HG03354 (cell line): Measurements from ENCODE around the gene CR2.
"Not testable (repeated sequence)": the region's sequence is repeated elsewhere in the genome, so short reads cannot be mapped to it uniquely, and the experiment has no call there.

ENCODE experiments used
- ATAC-seq: cut with Tn5 transposase; IDR thresholded peaks from one replicate; pipeline ENCODE4 v1.9.1; 2021; ENCODE audit warnings: mild to moderate bottlenecking; ENCODE audit not compliant: unreplicated experiment, poor library complexity, severe bottlenecking

The CR2 gene

DNA sequence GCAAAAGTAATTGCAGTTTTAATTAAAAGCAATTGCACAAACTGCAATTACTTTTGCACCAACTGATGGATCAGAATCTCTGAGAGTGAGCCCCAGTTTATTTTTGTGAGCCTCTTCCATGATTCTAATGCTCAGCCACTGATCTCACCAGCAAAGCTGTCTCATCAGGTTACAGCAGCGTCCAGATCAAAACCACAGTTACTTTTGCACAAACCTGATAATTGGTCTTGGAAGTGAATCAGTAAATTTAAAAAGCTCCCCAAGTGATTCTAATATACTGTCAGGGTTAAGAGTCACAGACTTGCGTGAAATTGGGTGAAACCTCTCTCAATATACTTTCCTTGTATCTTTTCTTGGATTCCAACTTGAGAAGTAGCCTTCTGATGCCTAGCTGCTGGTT, 13.5 kb upstream of the CR2 start:
- ATAC-seq: no peak

DNA sequence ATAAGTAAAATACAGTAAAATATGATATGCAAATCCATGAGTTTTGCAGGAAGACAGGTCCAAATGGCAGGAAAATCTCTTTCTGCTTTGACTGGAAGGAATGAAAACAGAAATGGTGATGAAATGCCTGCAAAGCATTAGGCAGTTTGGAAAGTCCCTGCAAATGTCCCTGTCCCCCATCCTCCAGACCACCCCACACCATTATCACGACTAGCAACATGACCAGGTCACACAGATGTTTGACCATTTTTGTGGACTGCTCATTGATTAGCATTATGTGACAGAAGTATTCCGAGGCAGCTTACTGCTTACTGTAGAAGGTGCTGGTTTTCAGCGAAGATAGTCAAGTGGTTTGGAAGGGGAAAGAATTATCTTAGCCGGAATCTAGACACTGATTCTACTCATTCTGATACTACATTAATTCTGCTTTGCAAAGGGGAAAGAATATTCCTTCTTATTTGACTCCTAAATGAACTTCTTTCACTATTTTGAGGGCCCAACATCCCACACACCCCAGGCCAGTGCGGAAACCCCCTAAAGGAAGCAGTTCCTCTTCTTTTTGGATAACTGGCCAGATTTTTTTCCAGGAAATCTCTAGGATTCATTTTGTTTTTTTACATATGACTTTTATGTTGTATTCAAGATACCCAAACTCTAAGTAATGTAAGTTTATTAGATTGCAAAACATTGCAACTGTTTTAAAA, 9.5 kb upstream of the CR2 start:
- ATAC-seq: no peak

DNA sequence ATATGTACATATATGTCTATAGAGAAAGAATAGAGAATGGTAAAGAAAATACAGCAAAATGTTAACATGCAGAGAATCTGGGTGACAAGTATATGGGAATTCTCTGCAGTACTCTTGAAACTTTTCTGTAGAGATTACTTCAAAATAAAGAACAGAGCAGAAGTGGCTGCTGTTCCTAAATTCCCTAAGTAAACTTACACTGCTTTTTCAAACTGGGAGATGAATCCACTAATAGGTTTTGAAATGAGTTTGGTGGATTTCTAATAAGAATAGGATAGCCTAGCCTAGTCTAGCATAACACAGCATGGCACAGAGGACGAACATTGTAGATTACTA, 450 bp upstream of the CR2 start:
- ATAC-seq: no peak

DNA sequence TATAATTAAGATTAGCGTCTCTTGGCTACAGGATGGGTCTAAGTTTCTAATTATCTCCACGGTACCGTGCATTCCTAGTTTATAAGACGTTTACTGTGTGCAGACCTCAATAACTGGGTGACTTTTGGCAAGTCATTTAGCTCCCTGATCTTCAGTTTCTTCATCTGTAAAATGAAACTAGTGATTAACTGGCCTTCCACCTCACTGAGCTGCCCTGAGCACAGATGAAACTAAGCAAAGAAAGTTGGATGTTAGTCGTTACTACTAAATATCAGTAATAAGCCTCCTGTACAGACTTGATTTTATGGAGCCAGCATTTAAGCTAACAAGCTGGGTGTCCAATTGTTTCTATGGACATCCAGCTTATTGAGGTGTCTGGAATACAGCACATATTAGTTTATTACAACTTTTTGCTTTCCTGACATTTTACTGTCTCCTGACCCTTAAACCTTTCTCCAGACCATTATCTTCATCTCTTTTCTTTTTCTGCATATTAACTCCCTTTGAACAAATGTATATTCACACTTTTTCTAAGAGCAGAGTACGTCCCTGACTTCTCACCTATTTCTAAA, 1.1 kb downstream of the CR2 start:
- ATAC-seq: peak; percentile 33

DNA sequence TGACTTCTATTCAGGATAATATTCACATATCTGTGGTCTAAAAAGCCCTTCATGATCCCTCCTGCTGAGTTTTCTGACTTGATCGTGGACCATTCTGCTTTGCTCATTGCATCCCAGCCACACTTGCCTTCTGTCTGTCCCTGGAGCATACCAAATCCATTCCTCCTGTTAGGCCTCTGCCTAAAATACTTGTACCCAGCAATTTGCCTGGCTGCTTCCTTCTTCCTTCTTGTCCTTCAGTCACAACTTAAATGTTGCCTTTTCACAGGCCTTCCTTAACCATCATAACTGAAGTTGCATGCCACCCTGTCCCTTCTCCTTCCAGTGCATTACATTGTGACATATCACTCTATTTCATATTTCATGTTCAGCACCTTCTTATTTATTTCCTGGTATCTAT, 4.3 kb downstream of the CR2 start:
- no peak for ATAC-seq

DNA sequence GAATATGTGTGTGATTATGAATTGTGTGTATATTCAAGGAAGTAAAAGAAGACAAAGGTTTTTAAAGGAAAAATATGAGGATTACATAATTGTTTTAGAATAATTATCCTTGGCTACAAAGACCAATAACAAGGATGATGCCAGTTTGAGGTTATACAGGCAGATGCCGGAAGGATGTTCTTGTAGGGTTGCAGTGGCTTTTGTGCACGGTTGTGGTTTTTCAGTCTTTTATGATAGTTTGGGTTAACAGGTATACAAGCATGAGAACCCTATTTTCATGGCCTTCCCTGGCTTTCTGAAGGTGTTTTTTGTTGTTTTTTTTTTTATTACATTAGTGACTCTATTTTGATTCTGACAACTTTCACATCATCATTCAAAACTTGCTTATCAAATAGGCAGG, 4.9 kb downstream of the CR2 start:
- no peak for ATAC-seq

DNA sequence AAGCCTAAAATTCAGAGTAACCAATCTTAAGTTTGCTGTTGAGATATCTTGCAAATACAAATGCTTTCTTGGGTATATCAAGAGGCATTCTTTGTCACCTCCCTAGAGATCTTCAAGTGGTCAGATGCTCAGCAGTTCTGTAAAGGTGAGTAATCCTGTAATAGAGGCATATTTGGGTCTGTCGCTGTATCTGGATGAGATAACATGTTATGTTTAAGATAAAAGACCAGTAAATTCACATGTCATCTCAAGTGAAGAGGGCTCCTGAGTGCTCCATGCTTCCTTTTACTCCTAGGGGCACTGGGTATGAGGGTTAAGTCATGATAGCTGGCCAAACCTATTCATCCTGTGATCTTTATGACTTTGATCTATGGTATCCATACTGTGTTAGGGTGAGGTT, 7.5 kb downstream of the CR2 start:
- ATAC-seq: no peak

DNA sequence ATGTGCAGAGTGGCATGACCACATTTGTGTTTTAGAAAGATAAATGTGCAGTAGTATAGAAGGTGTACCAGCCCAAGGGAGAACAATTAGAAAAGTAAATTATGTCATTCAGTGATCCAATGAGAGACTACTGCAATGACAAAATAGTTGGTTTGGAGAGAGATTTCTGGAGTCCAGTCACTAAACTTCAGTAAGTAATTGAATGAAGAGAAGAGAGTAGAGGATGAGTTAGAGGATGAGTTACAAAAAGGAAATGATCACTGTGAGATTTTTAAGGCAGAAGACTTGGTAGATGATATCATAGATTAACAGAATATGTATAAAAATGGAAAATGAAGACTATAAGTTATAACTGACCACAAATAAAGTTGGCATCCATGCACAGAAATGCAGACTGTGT, 8.4 kb downstream of the CR2 start:
- no peak for ATAC-seq

DNA sequence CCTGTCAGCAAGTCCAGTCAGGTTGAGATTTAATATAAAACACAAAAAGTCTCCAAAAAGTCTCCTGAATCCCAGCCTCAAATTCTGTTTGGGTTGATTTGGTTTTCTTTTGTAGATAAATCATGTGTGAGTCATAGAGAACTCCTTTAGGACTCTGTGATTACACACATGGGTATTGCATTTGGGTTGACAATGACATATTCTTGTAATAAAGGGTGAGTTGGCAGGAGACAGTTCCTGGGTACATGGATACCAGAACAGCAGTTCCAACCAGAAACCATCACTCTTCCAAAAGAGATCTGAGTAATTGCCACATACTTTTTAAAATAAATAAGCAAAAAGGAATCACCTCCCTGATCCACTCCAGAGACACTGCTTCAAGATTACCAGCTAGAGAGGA, 8.9 kb downstream of the CR2 start:
- ATAC-seq: no peak

DNA sequence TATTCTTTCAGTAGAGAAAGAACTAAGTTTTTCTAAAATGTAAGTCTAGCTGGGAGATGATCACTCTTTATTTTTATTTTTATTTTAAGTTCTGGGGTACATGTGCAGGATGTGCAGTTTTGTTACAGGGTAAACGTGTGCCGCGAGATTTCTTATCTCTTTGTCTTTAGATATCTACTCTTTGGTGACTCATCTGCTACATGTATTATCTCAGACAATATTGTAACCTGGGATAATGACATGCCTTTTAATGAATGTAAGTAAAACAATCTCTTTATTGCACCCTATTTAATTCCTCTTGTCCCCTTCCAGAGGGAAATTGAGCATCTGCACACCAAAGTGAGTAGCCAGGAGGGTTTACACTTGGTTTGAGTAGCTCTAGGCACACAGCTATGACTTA, 9.4 kb downstream of the CR2 start:
- no peak for ATAC-seq

DNA sequence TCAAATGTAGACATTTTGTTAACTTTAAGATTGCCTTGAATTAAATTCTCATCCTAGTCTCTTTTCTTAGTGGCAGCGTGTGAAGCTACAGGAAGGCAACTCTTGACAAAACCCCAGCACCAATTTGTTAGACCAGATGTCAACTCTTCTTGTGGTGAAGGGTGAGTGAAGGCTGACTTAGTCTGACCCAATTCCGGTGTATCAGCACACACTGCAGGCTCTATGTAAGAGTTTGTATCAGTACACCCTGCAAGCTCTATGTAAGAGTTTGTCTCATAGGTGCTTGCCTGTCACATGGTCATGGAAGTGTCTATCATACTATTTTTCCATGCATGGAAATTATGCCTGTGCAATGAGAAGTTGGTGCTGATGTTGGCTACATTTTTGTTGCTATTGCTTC, 16.8 kb downstream of the CR2 start:
- ATAC-seq: no peak

DNA sequence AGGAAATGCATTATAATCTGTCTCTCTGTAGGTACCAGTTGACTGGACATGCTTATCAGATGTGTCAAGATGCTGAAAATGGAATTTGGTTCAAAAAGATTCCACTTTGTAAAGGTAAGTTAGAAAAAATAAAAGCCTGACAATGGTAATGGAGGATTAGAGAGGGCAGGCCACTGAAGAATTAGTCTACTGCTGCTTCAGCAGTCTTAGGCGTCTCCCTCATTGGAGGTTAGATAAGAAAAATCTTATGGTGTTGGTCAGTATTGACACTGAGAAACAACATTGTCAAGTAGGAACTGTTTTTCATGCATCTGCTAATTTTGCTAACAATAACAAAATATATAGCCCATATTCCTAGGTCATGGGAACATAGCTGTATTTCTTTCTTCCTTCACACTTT, 20.1 kb downstream of the CR2 start:
- ATAC-seq: no peak

DNA sequence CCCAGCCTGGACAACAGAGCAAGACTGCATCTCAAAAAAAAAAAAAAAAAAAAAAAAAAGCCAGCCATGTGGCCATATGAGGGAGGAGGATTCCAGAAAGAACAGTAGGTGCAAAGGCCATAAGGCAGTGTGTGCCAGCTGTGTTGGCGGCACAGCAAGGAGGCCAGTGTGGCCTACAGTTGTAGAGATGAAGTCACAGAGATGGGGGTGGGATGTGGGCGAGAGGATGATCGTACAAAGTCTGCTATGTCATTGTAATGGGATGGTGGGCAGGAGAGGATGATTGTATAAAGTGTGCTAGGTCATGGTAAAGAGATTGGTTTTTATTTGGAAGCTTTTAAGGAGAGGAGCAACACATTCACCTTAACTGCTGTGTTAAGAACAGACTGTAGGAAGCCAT, 32.1 kb downstream of the CR2 start:
- ATAC-seq: no peak

DNA sequence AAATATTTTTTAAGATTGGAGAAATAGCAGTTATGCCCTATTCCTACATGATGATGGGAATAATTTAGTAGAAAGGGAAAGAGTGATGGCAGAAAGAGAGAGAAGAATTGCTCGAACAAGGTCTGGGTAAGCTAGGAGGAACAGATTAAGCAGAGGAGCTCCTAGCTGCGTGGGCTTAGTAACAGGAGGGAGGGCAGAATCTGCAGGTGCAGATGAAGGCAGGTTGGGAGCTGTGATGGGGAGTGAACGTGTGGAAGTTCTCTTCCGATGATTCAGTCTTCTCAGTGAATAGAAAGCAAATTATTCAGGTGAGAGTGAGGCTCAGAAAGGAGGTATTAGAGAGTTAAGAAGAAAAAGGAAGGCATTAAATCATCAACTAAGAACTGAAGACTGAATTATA, 33.5 kb downstream of the CR2 start:
- ATAC-seq: no peak

DNA sequence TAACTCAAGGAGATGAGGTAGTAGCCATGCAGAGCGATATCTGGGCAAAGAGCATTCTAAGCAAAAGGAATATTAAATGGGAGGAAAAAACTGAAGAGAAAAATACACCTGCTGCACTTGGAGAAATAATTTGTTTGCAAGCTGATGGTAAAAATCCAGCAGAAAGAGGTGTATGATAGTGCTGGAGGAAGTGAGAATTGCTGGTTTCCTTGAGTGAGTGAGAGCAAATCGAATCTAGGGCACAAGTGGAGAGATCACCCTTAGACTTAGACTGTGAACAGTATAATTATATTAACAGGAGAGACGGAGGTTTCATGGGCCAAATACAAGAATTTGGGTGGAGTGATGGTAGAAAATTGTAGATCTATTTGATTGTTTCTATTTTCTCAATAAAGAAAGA, 39.1 kb downstream of the CR2 start:
- ATAC-seq: no peak

DNA sequence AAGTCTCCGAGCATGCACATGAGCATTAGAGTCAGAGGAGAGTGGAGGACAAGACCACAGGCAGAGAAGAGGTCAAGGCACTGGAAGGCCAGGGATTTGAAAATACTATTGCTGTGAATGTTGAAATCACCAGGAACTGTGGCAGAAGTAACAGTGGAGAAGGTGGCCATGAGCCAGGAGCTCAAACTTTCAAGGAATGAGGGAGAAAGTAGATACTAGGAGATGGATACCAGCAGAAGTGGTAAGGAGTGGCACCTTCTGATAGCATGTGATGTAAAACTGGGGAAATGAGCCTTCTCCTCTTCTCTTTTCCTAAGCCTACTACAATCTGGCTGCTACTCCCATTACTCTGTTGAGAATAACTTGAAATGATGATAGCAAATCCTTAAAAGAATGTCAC, 40.0 kb downstream of the CR2 start:
- no peak for ATAC-seq

DNA sequence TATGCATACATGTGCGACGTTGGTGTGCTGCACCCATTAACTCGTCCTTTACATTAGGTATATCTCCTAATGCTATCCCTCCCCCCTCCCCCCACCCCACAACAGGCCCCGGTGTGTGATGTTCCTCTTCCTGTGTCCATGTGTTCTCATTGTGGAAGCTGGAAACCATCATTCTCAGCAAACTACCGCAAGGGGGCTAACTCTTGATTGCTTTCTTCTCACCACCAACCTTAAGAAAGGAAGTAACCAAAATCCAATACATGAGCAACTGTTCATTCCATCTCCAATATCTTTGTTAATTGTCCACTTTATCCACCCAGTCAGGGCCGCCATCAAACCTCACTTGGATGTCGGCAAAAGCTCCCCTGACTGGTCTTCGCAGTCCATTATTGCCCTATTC, 41.2 kb downstream of the CR2 start:
- ATAC-seq: not testable (repeated sequence)

DNA sequence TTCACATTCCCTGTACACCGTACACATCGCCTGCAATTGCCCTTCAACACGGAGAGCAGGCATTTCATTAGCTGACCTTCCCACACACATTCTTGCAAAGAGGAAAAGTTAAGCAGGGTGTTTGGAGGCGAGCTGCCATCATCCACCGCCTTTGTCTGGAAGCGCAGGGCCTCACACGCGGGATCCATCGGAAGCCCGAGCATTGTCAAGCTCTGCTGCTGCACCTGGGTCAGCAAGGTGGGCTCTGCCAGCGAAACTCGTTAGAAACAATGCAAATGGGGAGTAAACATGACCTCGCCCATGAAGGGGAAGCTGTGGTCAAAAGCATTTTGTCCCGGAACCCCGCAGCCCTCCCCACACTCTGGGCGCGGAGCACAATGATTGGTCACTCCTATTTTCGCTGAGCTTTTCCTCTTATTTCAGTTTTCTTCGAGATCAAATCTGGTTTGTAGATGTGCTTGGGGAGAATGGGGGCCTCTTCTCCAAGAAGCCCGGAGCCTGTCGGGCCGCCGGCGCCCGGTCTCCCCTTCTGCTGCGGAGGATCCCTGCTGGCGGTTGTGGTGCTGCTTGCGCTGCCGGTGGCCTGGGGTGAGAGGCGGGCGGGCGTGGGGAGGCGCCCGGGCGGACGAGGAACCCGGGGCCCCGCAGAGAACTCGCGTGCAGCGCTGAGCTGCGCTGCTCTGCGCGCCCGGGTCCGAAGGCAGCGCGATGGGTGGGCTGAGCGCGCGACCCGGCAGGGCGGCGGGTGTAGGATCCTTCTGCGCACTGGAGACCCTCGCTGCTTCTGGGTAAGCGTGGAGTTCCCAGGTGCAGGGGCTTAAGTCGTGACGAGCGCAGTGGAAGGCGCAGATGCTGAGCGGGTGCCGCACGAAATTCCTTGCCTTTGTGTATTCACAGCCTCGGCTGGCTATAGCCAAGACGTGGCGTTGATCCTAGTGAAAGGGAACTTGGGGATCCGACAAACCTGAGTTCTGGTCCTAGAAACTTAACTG, 42.0 kb downstream of the CR2 start, which contains the start of gene CR1:
Gene CR1, plus strand, starts transcription at position 357 of the 992 bp plus-strand sequence. Its CDS starts 111 bp downstream, at position 468.
- peak; percentile 60 for ATAC-seq

DNA sequence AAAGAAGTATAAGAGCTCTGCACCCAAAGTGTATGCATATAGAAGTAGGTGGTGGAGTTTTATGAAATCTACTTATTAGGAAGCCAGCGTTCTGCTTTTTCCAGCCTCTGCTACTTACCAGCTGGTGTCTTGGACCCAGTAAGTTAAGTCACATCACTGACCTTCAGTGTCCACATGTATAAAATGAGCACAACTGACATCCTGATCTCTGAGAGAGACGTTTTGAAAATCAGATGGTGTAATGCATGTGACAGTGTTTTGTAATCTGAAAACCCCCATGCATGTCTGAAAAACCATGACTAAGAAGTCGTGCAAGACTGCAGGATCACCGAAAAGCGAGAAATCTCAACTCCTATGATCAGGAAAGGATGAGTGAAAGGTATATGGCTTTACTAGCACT, 43.8 kb downstream of the CR2 start:
- no peak for ATAC-seq

DNA sequence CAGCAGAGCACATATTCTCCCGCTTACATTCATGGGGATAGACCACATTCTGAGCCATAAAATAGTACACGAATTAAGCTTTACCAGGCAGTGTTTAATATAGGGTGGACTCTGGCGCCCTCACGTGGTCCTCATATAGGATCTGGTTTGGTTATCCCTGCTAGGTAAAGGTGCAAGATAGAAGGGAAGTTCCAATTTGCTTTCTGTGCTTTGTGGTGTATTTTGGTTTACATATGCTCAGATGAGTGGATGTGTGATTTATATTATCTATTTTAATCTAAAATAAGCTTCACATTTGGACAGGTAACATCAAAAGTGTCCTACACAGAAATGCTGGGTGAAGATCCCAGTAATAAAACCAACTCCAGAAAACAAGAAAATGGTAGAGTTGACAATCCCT, 45.4 kb downstream of the CR2 start:
- no peak for ATAC-seq

DNA sequence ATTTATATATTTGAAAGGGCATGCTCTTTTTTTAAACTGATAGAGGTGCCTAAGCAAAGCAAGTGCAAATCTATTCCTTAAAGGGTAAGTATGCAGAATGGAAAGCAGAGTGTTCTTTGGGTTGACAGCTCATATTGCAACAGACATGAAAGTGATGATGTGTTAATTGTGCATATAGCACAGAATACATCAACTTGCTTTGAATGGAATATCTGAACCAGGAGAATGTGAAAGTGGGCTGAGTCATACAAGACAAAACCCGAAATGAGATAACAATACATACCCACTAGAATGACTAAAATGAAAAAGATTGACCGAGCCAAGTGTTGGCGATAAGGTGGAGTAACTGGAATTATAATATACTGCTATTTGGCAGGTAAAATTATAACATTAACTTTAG, 46.2 kb downstream of the CR2 start:
- no peak for ATAC-seq
